T-helper 2 cell treated with Interferon-gamma antibody and Interleukin-4, amounts not matched to agents 5 μg/mL and 100 μg/mL, for 36 hours (primary cell): Measurements from ENCODE around the gene TMEM109.

Experiments
- DNase-seq: peaks from one replicate; pipeline ENCODE4 v3.0.0; 2021; ENCODE audit warnings: low spot score
- H3K27ac Mint-ChIP-seq: one replicate; pipeline ENCODE4 v1.8.0; 2021; ENCODE audit warnings: mild to moderate bottlenecking, mixed read lengths
- H3K27me3 Mint-ChIP-seq: one replicate; pipeline ENCODE4 v1.8.0; 2021; ENCODE audit warnings: low read depth, mixed read lengths
- H3K36me3 Mint-ChIP-seq: one replicate; pipeline ENCODE4 v1.8.0; 2021; ENCODE audit warnings: low read depth, mixed read lengths
- H3K4me1 Mint-ChIP-seq: one replicate; pipeline ENCODE4 v1.8.0; 2021; ENCODE audit warnings: low read depth, mixed read lengths
- H3K4me3 Mint-ChIP-seq: one replicate; pipeline ENCODE4 v1.8.0; 2022; ENCODE audit warnings: mild to moderate bottlenecking, moderate library complexity, mixed read lengths
- H3K9me3 Mint-ChIP-seq: one replicate; pipeline ENCODE4 v1.8.0; 2021; ENCODE audit warnings: mixed read lengths

Gene TMEM109

DNA sequence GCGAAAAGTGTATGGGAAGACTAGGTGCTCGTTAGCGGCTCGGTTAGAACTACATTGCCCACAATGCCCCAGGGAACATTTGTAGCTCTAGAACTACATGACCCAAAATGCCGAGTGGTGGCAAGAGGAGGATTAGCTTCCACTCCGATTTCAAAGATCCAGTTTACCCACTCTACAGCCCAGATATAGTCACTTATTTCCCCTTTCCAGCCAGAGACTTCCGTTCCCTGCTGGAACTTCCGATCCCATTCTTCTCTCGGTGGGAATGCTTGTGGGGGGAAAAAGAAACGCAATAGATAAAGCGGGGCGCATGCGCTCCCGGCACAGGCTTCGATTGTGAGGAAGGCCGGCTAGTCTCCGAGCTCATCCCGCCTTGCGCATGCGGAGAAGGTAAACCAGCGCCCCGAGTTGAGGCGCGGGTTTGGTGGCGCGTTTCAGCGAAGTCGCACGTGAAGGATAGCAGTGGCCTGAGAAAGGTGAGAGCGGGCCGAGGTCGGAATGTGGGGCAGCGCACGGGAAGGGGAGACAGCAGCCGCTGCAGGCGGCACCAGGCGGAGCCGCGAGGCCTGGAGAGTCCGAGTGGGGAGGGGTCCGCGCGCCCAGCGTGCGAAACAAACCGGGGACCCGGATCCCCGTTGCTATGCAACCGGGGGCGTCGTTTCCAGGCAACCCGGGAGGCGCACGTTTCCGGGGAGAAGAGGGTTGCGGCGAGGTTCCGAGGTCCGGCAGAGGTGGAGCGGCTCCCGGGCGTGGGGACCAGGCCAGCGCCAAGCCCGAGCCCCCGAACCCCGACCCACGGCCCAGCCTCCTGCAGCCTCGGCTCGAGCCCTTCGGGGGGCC lies at the start of gene TMEM109:
TSS of gene TMEM109 (plus strand) at position 366 of the 840 bp plus-strand sequence. CDS start 5,536 bp downstream, outside the sequence.
- peak; percentile 88 for DNase-seq
- H3K36me3 Mint-ChIP-seq = peaks cover 9% of the 10 kb centered on the region
- H3K4me1 Mint-ChIP-seq = peaks cover 32% of the 10 kb centered on the region
- H3K27ac Mint-ChIP-seq = peak within 1 kb of the TSS; percentile 96
- peaks cover 7% of the 10 kb centered on the region for H3K27me3 Mint-ChIP-seq
- H3K4me3 Mint-ChIP-seq = peak within 1 kb of the TSS; percentile 92
- no peaks in the 10 kb centered on the region for H3K9me3 Mint-ChIP-seq

DNA sequence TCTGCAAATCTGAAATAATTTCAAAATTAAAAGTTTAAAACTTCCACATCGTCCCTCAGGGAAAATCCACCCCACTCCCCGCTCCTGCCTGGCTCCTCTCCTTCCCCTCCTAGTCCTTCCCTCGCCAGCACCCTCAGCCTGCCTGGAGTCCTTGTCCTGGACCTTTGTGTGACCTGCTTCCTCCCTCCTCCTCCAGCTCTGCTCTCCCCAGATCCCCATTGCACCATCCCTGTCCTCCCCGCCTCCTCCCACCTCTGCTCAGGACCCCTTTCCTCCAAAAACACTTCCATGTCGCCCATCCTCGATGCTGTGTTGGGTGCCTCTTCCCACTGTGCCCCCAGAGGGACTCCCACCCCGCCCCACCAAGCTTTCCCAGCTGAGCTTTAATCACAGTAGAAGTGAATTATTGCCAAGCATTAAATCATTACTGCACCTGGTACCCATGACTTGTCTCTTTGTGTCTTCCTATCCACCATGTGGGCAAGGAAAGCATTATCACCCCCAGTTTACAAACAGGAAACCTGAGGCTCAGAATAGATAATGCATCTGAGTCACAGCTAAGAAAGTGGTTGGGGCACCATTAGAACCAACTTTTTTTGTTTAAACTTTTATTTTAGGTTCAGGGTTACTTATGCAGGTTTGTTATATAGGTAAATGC lies 49.0 kb upstream of the TMEM109 start:
- peaks cover 3% of the 10 kb centered on the region for H3K27me3 Mint-ChIP-seq
- H3K27ac Mint-ChIP-seq = peak overlapping the region; percentile 78
- DNase-seq = no peak
- no peaks in the 10 kb centered on the region for H3K9me3 Mint-ChIP-seq
- H3K4me1 Mint-ChIP-seq = peaks cover 56% of the 10 kb centered on the region
- H3K4me3 Mint-ChIP-seq = peak overlapping the region; percentile 44
- no peaks in the 10 kb centered on the region for H3K36me3 Mint-ChIP-seq

- no peaks in the 10 kb centered on the region for H3K36me3 Mint-ChIP-seq
- no peak for DNase-seq
- H3K27ac Mint-ChIP-seq = peak within 1 kb of the TSS; percentile 68
- peaks cover 71% of the 10 kb centered on the region for H3K4me1 Mint-ChIP-seq
- H3K4me3 Mint-ChIP-seq = peak within 1 kb of the TSS; percentile 14
- H3K9me3 Mint-ChIP-seq = no peaks in the 10 kb centered on the region
- H3K27me3 Mint-ChIP-seq = peaks cover 3% of the 10 kb centered on the region
Observed at GRCh38 chr11:60866911-60867870, 46.8 kb upstream of the TMEM109 start, which contains the start of gene ZP1. Gene ZP1, plus strand, starts transcription at chr11:60867542. Its CDS starts 20 bp downstream, at chr11:60867562.

DNA sequence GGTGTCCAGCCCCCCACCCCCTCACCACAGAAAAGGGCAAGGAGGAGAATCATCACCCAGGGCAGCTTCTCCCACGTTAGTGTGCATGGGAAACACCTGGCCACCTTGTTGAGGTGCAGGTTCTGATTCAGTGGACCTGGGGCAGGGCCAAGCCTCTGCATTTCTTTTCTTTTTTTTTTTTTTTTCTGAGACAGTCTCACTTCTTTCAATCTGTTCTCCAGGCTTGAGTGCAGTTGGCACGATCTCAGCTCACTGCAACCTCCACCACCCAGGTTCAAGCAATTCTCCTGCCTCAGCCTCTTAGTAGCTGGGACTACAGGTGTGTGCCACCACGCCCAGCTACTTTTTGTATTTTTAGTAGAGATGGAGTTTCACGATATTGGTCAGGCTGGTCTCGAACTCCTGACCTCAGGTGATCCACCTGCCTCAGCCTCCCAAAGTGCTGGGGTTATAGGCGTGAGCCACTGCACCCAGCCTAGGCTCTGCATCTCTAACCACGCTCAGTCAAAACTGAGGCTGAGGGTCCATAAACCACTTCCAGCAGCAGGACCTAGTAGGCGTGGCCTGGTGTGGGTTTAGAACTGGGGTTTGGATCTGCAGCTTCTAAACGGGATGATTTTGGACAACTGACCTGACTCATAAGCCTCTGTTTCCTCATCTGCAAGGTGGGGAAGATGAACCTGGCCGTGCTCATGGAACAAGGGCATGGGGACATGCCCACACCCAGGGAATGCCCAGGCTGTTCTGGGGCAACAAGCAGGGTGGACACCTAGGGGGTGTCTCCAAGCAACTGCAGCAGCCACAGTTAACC lies 45.9 kb upstream of the TMEM109 start:
- peaks cover 75% of the 10 kb centered on the region for H3K4me1 Mint-ChIP-seq
- H3K27ac Mint-ChIP-seq = peak overlapping the region; percentile 68
- no peaks in the 10 kb centered on the region for H3K9me3 Mint-ChIP-seq
- no peaks in the 10 kb centered on the region for H3K36me3 Mint-ChIP-seq
- H3K27me3 Mint-ChIP-seq = peaks cover 3% of the 10 kb centered on the region
- no peak for DNase-seq
- peak overlapping the region; percentile 14 for H3K4me3 Mint-ChIP-seq

GRCh38 chr11:60868682-60869450 lies 45.1 kb upstream of the TMEM109 start:
- Mint-ChIP-seq H3K27ac (peak overlapping the region; percentile 68), H3K27me3 (no peaks in the 10 kb centered on the region), H3K9me3 (no peaks in the 10 kb centered on the region), H3K36me3 (no peaks in the 10 kb centered on the region), H3K4me3 (peak overlapping the region; percentile 14), H3K4me1 (peaks cover 76% of the 10 kb centered on the region)
- no peak for DNase-seq

DNA sequence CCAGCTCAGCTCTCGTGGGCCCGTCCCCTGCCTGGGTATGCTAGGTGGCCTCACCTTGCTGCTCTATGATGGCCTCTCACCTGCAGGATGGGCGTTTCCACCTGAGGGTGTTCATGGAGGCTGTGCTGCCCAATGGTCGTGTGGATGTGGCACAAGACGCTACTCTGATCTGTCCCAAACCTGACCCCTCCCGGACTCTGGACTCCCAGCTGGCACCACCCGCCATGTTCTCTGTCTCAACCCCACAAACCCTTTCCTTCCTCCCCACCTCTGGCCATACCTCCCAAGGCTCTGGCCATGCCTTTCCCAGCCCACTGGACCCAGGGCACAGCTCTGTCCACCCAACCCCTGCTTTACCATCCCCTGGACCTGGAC lies 44.5 kb upstream of the TMEM109 start:
- H3K36me3 Mint-ChIP-seq = no peaks in the 10 kb centered on the region
- H3K4me3 Mint-ChIP-seq = no peak overlapping the region
- no peak for DNase-seq
- H3K4me1 Mint-ChIP-seq = peaks cover 76% of the 10 kb centered on the region
- peak overlapping the region; percentile 45 for H3K27ac Mint-ChIP-seq
- no peaks in the 10 kb centered on the region for H3K27me3 Mint-ChIP-seq
- H3K9me3 Mint-ChIP-seq = no peaks in the 10 kb centered on the region

GRCh38 chr11:60870276-60870675 lies 43.7 kb upstream of the TMEM109 start:
- Mint-ChIP-seq H3K4me3 (no peak overlapping the region), H3K4me1 (peaks cover 74% of the 10 kb centered on the region), H3K36me3 (peaks cover 2% of the 10 kb centered on the region), H3K27me3 (no peaks in the 10 kb centered on the region), H3K9me3 (no peaks in the 10 kb centered on the region), H3K27ac (peak overlapping the region; percentile 69)
- DNase-seq = no peak

- H3K27me3 Mint-ChIP-seq = no peaks in the 10 kb centered on the region
- H3K27ac Mint-ChIP-seq = peak overlapping the region; percentile 82
- H3K36me3 Mint-ChIP-seq = peaks cover 2% of the 10 kb centered on the region
- H3K9me3 Mint-ChIP-seq = no peaks in the 10 kb centered on the region
- peak overlapping the region; percentile 63 for H3K4me3 Mint-ChIP-seq
- no peak for DNase-seq
- peaks cover 70% of the 10 kb centered on the region for H3K4me1 Mint-ChIP-seq
Observed at GRCh38 chr11:60870733-60871377, 43.1 kb upstream of the TMEM109 start.

GRCh38 chr11:60871378-60872061 lies 42.4 kb upstream of the TMEM109 start:
- no peak for DNase-seq
- H3K4me1 Mint-ChIP-seq = peaks cover 68% of the 10 kb centered on the region
- H3K4me3 Mint-ChIP-seq = peak overlapping the region; percentile 63
- H3K27ac Mint-ChIP-seq = peak overlapping the region; percentile 82
- no peaks in the 10 kb centered on the region for H3K27me3 Mint-ChIP-seq
- no peaks in the 10 kb centered on the region for H3K9me3 Mint-ChIP-seq
- peaks cover 2% of the 10 kb centered on the region for H3K36me3 Mint-ChIP-seq

DNA sequence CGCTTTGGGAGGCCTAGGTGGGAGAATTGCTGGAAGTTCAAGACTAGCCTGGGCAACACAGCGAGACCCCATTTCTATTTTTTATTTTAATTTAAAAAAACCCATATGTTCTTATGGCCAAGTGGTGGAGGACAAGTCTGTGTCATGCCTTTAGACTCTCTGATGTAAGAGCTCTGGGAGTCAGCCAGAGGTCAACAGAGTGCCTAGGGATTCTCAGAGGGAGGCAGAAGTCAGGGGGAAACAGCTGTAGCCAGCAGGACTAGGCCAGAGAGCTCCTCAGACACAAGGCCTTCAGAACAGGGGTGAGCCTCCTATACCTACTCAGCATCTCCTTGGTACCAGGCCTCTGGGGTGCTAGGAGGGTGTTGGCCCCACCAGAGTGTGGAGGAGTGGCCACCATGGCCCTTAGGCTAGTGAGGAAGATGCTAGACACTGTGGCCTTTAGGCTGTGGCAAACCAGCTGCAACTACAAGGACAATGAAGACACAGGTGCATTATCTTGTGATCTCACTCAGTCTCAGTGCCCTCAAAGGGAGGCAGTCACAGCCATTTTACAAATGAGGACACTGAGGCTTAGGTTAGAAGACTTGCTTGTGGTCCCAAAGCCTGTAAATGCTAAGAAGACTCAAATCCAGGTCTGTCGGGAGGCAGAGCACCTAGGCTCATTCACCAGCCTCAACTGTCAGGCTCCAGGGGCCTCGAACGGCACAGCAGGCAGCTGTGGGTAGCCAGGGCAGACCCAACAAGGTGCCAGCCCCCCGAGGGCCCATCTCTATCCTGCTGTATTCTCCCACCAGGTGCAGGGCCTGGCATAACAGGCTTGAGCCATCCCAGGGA lies 41.6 kb upstream of the TMEM109 start:
- Mint-ChIP-seq H3K36me3 (peaks cover 2% of the 10 kb centered on the region), H3K4me1 (peaks cover 64% of the 10 kb centered on the region), H3K27ac (peak overlapping the region; percentile 82), H3K27me3 (no peaks in the 10 kb centered on the region), H3K9me3 (no peaks in the 10 kb centered on the region), H3K4me3 (peak overlapping the region; percentile 63)
- no peak for DNase-seq

- Mint-ChIP-seq H3K27me3 (no peaks in the 10 kb centered on the region), H3K4me1 (peaks cover 69% of the 10 kb centered on the region), H3K36me3 (peaks cover 7% of the 10 kb centered on the region), H3K9me3 (no peaks in the 10 kb centered on the region), H3K4me3 (peak overlapping the region; percentile 54), H3K27ac (peak overlapping the region; percentile 80)
- no peak for DNase-seq
Observed at GRCh38 chr11:60872961-60873524, 40.9 kb upstream of the TMEM109 start.
